Measurements from ENCODE around the gene HCFC2. TPM values are rescaled to one million over a fixed set of nuclear protein-coding genes. Genes with fewer than 3 reads are reported as not detected.

Gene HCFC2
- total and polyA plus RNA-seq, 4 experiments from 2014 or later: 4.1 to 18.5 (median 13.4) TPM

DNA sequence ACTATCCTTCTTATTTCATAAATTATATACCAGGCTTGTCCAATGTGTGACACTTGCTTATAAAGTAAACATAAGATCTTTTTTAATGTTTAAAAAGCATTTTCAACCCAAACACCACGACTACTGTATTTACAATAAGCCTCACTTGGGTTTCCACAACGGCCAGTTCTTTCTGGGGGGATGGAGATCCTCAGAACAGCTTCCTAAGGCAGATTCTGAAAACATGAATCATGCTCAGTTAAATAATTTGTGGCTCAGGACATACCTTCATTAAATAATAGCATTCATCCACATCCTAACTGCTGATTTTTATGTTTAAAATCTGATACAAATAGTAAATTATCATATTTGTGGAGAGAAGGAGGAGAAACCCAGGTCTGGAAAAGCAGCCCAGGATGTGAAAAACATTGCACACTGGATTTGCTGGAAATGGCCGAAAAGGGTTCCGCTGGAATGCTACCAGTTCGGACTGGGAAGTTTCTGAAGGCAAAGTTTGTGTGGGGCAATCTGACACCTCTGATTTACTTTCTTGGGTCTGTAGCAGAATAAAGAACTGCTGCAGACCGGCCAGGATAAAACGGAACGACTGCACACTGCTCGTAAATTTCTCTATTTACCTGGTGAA lies 14.9 kb upstream of the HCFC2 start:
- peaks cover 16% of the 10 kb centered on the region for H3K27me3 ChIP-seq (ENCODE audit: insufficient read depth, low read length)
- no peak overlapping the region for H3K27ac Mint-ChIP-seq
- peaks cover 4 to 9% (median 7%) of the 10 kb centered on the region in 4 donors for H3K4me1 Mint-ChIP-seq
- ChIA-PET CTCF (ENCODE audit: partially characterized antibody) (interaction anchor here (1.6 kb wide), 1 partner anchor 60 kb away, joined by 4 read pairs; no protein-coding TSS in a partner anchor), POLR2A (ENCODE audit: partially characterized antibody) (no interaction called here)
- no peaks in the 10 kb centered on the region for H3K36me3 ChIP-seq (ENCODE audit: insufficient read depth, low read length)
- no peak overlapping the region for H3K4me3 ChIP-seq (ENCODE audit: low read length in 2 of 2)
- H3K9me3 ChIP-seq (ENCODE audit: control insufficient read depth in 1 of 2, low read length in 2 of 2): no peaks in the 10 kb centered on the region
- DNase-seq: no peak
- no peaks in the 10 kb centered on the region for H3K9me3 Mint-ChIP-seq
- H3K36me3 Mint-ChIP-seq: no peaks in the 10 kb centered on the region
- H3K4me1 ChIP-seq (ENCODE audit: insufficient read depth, low read length): peaks cover 8% of the 10 kb centered on the region
- peak overlapping the region in 2 of 8 donors; percentile 65 to 73 for H3K4me3 Mint-ChIP-seq
- no peak overlapping the region for H3K27ac ChIP-seq (ENCODE audit: low read depth, low read length)
- peaks cover 19 to 26% of the 10 kb centered on the region in 2 donors for H3K27me3 Mint-ChIP-seq
- intact Hi-C loops (cut with micrococcal nuclease): no loop called here

DNA sequence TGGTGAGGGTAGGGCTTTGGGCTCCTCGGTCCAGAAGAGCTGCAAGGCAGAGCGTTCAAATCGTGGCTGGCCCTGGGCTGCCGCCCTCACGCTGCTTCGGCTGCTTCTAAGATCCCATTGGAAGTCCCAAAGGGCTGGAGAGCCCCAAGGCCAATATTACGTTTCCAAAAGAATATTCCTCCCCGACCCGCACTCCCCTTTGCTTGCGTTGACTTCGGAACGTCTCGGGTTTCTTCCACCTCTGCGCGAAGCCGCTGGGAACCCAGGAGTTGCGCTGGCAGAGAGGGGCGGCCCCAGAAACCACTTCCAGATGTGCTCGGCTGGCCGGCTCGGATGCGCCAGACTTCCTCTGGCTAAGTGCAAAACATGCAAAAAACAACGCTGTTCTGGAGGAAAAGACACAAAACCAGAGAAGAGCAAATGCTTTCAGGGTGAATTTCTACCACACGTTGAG lies 14.4 kb upstream of the HCFC2 start, which contains the start of gene GLT8D2:
TSS of gene GLT8D2 (minus strand) at position 285 of the 454 bp plus-strand sequence. CDS start 30,539 bp downstream, outside the sequence.
- ChIA-PET CTCF (ENCODE audit: partially characterized antibody) (interaction anchor here (1.6 kb wide), 1 partner anchor 59 kb away, joined by 4 read pairs; no protein-coding TSS in a partner anchor), POLR2A (ENCODE audit: partially characterized antibody) (no interaction called here)
- peaks cover 4 to 9% (median 7%) of the 10 kb centered on the region in 4 donors for H3K4me1 Mint-ChIP-seq
- H3K36me3 ChIP-seq (ENCODE audit: insufficient read depth, low read length): no peaks in the 10 kb centered on the region
- H3K9me3 ChIP-seq (ENCODE audit: control insufficient read depth in 1 of 2, low read length in 2 of 2): no peaks in the 10 kb centered on the region
- peak within 1 kb of the TSS in 7 of 8 donors; percentile 20 to 73 (median 44) for H3K4me3 Mint-ChIP-seq
- intact Hi-C loops (cut with micrococcal nuclease): loop anchor here (10.0 kb wide), 1 partner anchor 305 kb away; no protein-coding TSS in a partner anchor
- peaks cover 21 to 30% of the 10 kb centered on the region in 2 donors for H3K27me3 Mint-ChIP-seq
- H3K27me3 ChIP-seq (ENCODE audit: insufficient read depth, low read length): peaks cover 16% of the 10 kb centered on the region
- DNase-seq: no peak
- H3K27ac ChIP-seq (ENCODE audit: low read depth, low read length): no peak within 1 kb of the TSS
- H3K27ac Mint-ChIP-seq: no peak within 1 kb of the TSS
- H3K4me3 ChIP-seq (ENCODE audit: low read length in 2 of 2): no peak within 1 kb of the TSS
- no peaks in the 10 kb centered on the region for H3K9me3 Mint-ChIP-seq
- no peaks in the 10 kb centered on the region for H3K36me3 Mint-ChIP-seq
- peaks cover 8% of the 10 kb centered on the region for H3K4me1 ChIP-seq (ENCODE audit: insufficient read depth, low read length)

DNA sequence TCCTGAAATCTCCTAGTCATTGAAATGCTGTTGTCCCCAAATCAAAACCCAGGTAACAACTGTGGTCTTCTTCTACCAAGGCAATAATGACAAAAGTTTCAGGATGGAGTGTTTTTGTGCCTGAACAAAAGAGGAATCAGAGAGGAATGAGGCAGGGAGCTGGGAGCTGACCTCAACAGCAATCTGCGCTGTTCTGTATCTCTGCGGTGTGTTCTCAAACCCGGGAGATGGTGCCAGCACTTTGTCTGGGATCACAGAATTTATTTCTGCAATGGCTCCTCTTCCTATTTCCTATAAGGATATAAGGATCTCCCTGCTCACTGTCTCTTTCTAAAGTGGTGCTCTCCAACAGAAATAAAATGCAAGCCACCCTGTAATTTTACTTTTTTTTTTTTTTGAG lies 13.9 kb upstream of the HCFC2 start:
- Mint-ChIP-seq H3K27me3 (peaks cover 21 to 30% of the 10 kb centered on the region in 2 donors), H3K27ac (no peak overlapping the region), H3K4me3 (peak overlapping the region in 1 of 8 donors; percentile 65), H3K9me3 (no peaks in the 10 kb centered on the region), H3K4me1 (peaks cover 3 to 9% (median 6%) of the 10 kb centered on the region in 4 donors), H3K36me3 (no peaks in the 10 kb centered on the region)
- no peaks in the 10 kb centered on the region for H3K9me3 ChIP-seq (ENCODE audit: control insufficient read depth in 1 of 2, low read length in 2 of 2)
- ChIA-PET CTCF (ENCODE audit: partially characterized antibody) (interaction anchor here (0.8 to 1.6 kb wide), 3 partner anchors 26 to 167 kb away, joined by 3 to 4 read pairs (median 3); no protein-coding TSS in a partner anchor), POLR2A (ENCODE audit: partially characterized antibody) (no interaction called here)
- intact Hi-C loops (cut with micrococcal nuclease): loop anchor here (10.0 kb wide), 1 partner anchor 304 kb away; no protein-coding TSS in a partner anchor
- peaks cover 16% of the 10 kb centered on the region for H3K27me3 ChIP-seq (ENCODE audit: insufficient read depth, low read length)
- no peak for DNase-seq
- no peak overlapping the region for H3K27ac ChIP-seq (ENCODE audit: low read depth, low read length)
- no peaks in the 10 kb centered on the region for H3K36me3 ChIP-seq (ENCODE audit: insufficient read depth, low read length)
- peaks cover 8% of the 10 kb centered on the region for H3K4me1 ChIP-seq (ENCODE audit: insufficient read depth, low read length)
- no peak overlapping the region for H3K4me3 ChIP-seq (ENCODE audit: low read length in 2 of 2)

- no peaks in the 10 kb centered on the region for H3K9me3 ChIP-seq (ENCODE audit: control insufficient read depth in 1 of 2, low read length in 2 of 2)
- H3K27ac Mint-ChIP-seq: no peak overlapping the region
Measured at GRCh38 chr12:104054681-104055346, 9.5 kb upstream of the HCFC2 start.

GRCh38 chr12:104055686-104056388 lies 8.5 kb upstream of the HCFC2 start:
- no peaks in the 10 kb centered on the region for H3K9me3 ChIP-seq (ENCODE audit: control insufficient read depth in 1 of 2, low read length in 2 of 2)
- intact Hi-C loops (cut with micrococcal nuclease): loop anchor here (10.0 kb wide), 1 partner anchor 299 kb away; no protein-coding TSS in a partner anchor
- no peak overlapping the region for H3K4me3 ChIP-seq (ENCODE audit: low read length in 2 of 2)
- H3K36me3 ChIP-seq (ENCODE audit: insufficient read depth, low read length): no peaks in the 10 kb centered on the region
- Mint-ChIP-seq H3K9me3 (peaks cover 0 to 4% (median 0%) of the 10 kb centered on the region in 8 donors), H3K4me3 (no peak overlapping the region), H3K4me1 (no peaks in the 10 kb centered on the region), H3K36me3 (no peaks in the 10 kb centered on the region), H3K27ac (peak overlapping the region in 1 of 7 donors; percentile 12), H3K27me3 (peaks cover 11 to 31% of the 10 kb centered on the region in 2 donors)
- ChIA-PET CTCF (ENCODE audit: partially characterized antibody) (interaction anchor here (1.1 to 1.7 kb wide), 4 partner anchors 10 to 55 kb away, joined by 3 to 8 read pairs (median 4); no protein-coding TSS in a partner anchor), POLR2A (ENCODE audit: partially characterized antibody) (no interaction called here)
- no peak for DNase-seq
- peaks cover 9% of the 10 kb centered on the region for H3K27me3 ChIP-seq (ENCODE audit: insufficient read depth, low read length)
- no peaks in the 10 kb centered on the region for H3K4me1 ChIP-seq (ENCODE audit: insufficient read depth, low read length)
- no peak overlapping the region for H3K27ac ChIP-seq (ENCODE audit: low read depth, low read length)

More at GRCh38 chr12:104054681-104055346, 9.5 kb upstream of the HCFC2 start:
- ChIA-PET CTCF (ENCODE audit: partially characterized antibody) (interaction anchor here (0.9 to 1.7 kb wide), 4 partner anchors 9 to 56 kb away, joined by 3 to 8 read pairs (median 4); no protein-coding TSS in a partner anchor), POLR2A (ENCODE audit: partially characterized antibody) (no interaction called here)
- no peaks in the 10 kb centered on the region for H3K36me3 Mint-ChIP-seq
- Histone ChIP-seq H3K4me3 (ENCODE audit: low read length in 2 of 2) (no peak overlapping the region), H3K27ac (ENCODE audit: low read depth, low read length) (no peak overlapping the region), H3K36me3 (ENCODE audit: insufficient read depth, low read length) (no peaks in the 10 kb centered on the region), H3K4me1 (ENCODE audit: insufficient read depth, low read length) (peaks cover 6% of the 10 kb centered on the region), H3K27me3 (ENCODE audit: insufficient read depth, low read length) (peaks cover 15% of the 10 kb centered on the region)
- H3K27me3 Mint-ChIP-seq: peaks cover 16 to 33% of the 10 kb centered on the region in 2 donors
- peaks cover 3 to 7% (median 5%) of the 10 kb centered on the region in 4 donors for H3K4me1 Mint-ChIP-seq
- peaks cover 0 to 4% (median 0%) of the 10 kb centered on the region in 8 donors for H3K9me3 Mint-ChIP-seq
- intact Hi-C loops (cut with micrococcal nuclease): loop anchor here (10.0 kb wide), 1 partner anchor 300 kb away; no protein-coding TSS in a partner anchor
- no peak overlapping the region for H3K4me3 Mint-ChIP-seq
- DNase-seq: no peak

DNA sequence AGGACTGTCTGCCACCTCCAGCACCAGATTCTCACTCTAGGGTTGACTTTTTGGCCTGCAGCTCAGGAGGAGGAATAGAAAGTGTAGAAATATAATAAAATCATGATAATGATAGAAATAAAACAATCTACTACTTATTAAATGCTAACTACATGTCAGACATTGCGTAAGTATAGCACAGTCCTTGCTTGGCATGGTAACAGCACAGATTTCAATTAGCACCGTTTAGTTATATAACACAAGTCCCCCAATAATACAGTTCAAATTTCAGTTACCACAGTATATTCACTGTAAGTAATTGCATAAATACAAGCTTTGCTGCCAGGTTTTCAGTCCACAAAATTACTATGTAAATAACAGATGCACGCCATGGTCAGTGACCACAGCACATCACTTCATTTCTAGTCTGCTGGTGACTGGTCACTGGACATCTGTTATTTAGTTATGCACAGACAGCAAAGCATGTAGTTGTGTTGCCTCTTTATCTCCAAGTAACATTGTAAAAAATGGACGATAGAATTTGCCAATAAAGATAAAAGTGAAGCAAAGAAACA lies 7.8 kb upstream of the HCFC2 start:
- no peaks in the 10 kb centered on the region for H3K9me3 ChIP-seq (ENCODE audit: control insufficient read depth in 1 of 2, low read length in 2 of 2)

More for the DNA sequence above, 7.8 kb upstream of the HCFC2 start:
- Mint-ChIP-seq H3K36me3 (no peaks in the 10 kb centered on the region), H3K27me3 (peaks cover 10 to 29% of the 10 kb centered on the region in 2 donors), H3K9me3 (peaks cover 0 to 4% (median 0%) of the 10 kb centered on the region in 8 donors), H3K4me3 (no peak overlapping the region), H3K27ac (no peak overlapping the region), H3K4me1 (no peaks in the 10 kb centered on the region)
- Histone ChIP-seq H3K36me3 (ENCODE audit: insufficient read depth, low read length) (no peaks in the 10 kb centered on the region), H3K27me3 (ENCODE audit: insufficient read depth, low read length) (peaks cover 9% of the 10 kb centered on the region), H3K4me3 (ENCODE audit: low read length in 2 of 2) (no peak overlapping the region), H3K27ac (ENCODE audit: low read depth, low read length) (no peak overlapping the region), H3K4me1 (ENCODE audit: insufficient read depth, low read length) (no peaks in the 10 kb centered on the region)
- DNase-seq: no peak
- intact Hi-C loops (cut with micrococcal nuclease): loop anchor here (10.0 kb wide), 1 partner anchor 298 kb away; no protein-coding TSS in a partner anchor
- CTCF ChIA-PET (ENCODE audit: partially characterized antibody): interaction anchor here (1.2 to 3.5 kb wide), 5 partner anchors 10 to 53 kb away, joined by 4 to 79 read pairs (median 8); no protein-coding TSS in a partner anchor
- POLR2A ChIA-PET (ENCODE audit: partially characterized antibody): interaction anchor here (1.2 kb wide), 1 partner anchor 53 kb away, joined by 3 read pairs; no protein-coding TSS in a partner anchor
